ENCODE results near the gene UPK1B. TPM values are rescaled to one million over a fixed set of nuclear protein-coding genes. Genes with fewer than 3 reads are reported as not detected.

UPK1B gene
- total RNA-seq, 2 donors from 2014 or later = not detected

Other genes with a start within 250 kb of the UPK1B start
- under 1 TPM in 1 of 2 donors, not detected in 1; 0.19 TPM for gene IGSF11, start 138.8 kb upstream of the UPK1B start, total RNA-seq
- not detected for gene TEX55, start 27.4 kb upstream of the UPK1B start, total RNA-seq
- gene B4GALT4, start 67.3 kb downstream of the UPK1B start, total RNA-seq = 10 to 100 TPM; 22.7 to 25.2 TPM
- gene ARHGAP31, start 120.8 kb downstream of the UPK1B start, total RNA-seq = 10 to 100 TPM; 12.7 to 19.1 TPM

Measured in activated T-cell treated with anti-CD3 and anti-CD28 coated beads, Interleukin-2, amount 50 U/mL, for 72 hours (primary cell).